ENCODE measurements around the gene MCL1.

DNA sequence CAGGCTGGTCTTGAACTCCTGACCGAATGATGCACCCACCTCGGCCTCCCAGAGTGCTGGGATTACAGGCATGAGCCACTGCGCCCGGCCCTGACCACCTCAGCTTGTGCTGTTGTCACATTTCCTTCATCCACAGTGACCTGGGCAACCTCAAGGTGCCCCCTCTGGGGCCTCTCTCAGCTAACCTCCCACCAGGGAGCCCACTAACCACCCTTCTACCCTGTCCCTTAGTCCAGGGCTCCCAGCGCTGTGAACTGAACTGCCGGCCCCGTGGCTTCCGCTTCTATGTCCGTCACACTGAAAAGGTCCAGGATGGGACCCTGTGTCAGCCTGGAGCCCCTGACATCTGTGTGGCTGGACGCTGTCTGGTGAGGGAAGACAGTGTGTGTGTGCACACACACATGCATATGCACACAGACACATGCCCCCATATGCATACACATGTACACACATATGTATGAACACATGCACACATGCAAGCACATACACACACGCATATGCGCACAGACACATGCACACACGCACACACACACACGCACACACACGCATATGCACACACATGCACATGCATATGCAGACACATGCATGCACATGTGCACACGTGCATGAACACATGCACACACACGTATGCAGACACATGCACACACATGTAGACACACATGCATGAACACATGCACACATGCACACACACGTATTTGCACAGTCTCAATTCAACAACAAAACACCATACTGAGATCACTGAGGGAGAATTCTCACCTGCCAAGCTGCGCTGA lies 24.0 kb downstream of the MCL1 start:
- TF ChIP-seq CTCF (IDR thresholded peaks at IDR 0.05) (no peak), POLR2AphosphoS5 (IDR thresholded peaks at IDR 0.05; ENCODE audit: low read depth, low read length) (no peak), TCF7L2 (IDR thresholded peaks at IDR 0.05; ENCODE audit: low read depth, low read length) (no peak)

Measured in Panc1 (cell line).